ENCODE data around the gene SETD7. TPM values are rescaled to one million over a fixed set of nuclear protein-coding genes. Genes with fewer than 3 reads are reported as not detected.

SETD7 gene
- total RNA-seq, 1 donor from 2014 or later, result 11.9 TPM

DNA sequence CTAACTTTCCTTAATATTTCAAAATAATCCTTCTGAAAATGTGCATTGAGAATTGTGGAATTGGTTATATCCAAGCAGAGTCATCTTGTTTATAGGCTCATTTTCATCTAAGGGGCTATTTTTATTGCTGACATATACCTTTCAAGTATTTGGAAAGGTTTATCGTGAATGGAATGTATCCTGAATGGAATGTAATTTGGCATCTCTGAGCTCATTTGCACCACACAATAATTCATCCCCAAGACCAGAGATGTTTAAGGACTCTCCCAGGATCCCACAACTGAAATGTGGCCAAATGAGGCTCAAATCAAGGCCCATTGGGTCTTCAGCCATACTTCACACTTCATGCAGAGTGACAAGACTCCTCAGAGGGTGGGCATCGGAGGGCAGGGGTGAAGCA is 7.5 kb upstream of the SETD7 start:
- TF ChIP-seq, protein P1, sequence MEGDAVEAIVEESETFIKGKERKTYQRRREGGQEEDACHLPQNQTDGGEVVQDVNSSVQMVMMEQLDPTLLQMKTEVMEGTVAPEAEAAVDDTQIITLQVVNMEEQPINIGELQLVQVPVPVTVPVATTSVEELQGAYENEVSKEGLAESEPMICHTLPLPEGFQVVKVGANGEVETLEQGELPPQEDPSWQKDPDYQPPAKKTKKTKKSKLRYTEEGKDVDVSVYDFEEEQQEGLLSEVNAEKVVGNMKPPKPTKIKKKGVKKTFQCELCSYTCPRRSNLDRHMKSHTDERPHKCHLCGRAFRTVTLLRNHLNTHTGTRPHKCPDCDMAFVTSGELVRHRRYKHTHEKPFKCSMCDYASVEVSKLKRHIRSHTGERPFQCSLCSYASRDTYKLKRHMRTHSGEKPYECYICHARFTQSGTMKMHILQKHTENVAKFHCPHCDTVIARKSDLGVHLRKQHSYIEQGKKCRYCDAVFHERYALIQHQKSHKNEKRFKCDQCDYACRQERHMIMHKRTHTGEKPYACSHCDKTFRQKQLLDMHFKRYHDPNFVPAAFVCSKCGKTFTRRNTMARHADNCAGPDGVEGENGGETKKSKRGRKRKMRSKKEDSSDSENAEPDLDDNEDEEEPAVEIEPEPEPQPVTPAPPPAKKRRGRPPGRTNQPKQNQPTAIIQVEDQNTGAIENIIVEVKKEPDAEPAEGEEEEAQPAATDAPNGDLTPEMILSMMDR (IDR thresholded peaks at IDR 0.05; ENCODE audit: unreplicated experiment), result no peak
- H3K27ac Mint-ChIP-seq, result no peak overlapping the region
- H3K27me3 Mint-ChIP-seq, result peaks cover 6% of the 10 kb centered on the region
- H3K9me3 Mint-ChIP-seq (ENCODE audit: low read depth), result no peaks in the 10 kb centered on the region
- H3K36me3 Mint-ChIP-seq (ENCODE audit: insufficient read depth), result no peaks in the 10 kb centered on the region
- DNase-seq (ENCODE audit: low spot score, unreplicated experiment), result no peak
- H3K4me1 Mint-ChIP-seq (ENCODE audit: low read depth), result peaks cover 19% of the 10 kb centered on the region
- H3K4me3 Mint-ChIP-seq (ENCODE audit: low read depth), result no peak overlapping the region

DNA sequence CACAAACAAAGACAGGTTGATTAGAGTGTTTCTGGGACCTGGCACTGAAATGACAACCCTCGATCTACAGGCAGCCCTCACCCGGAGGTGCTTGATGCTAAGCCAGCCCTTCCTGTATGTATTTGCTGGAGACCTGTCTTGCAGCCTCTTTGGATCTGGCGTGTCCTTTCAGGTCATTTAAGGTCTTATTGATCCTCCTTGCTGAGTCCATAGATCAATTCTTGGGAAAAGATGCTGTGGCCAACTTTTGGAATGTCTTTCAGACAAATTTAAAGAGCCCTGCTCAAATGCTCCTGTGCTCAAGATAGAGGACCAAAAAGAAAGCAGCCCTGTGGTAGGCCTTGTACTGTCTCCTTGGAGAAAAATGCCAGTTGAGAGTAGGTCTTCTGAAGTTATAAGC is 6.8 kb upstream of the SETD7 start:
- no peaks in the 10 kb centered on the region for H3K9me3 Mint-ChIP-seq (ENCODE audit: low read depth)
- H3K36me3 Mint-ChIP-seq (ENCODE audit: insufficient read depth), result no peaks in the 10 kb centered on the region
- TF ChIP-seq, protein P1 (IDR thresholded peaks at IDR 0.05; ENCODE audit: unreplicated experiment), result no peak
- no peak overlapping the region for H3K27ac Mint-ChIP-seq
- H3K4me3 Mint-ChIP-seq (ENCODE audit: low read depth), result no peak overlapping the region
- H3K4me1 Mint-ChIP-seq (ENCODE audit: low read depth), result peaks cover 25% of the 10 kb centered on the region
- peaks cover 12% of the 10 kb centered on the region for H3K27me3 Mint-ChIP-seq
- DNase-seq (ENCODE audit: low spot score, unreplicated experiment), result no peak

DNA sequence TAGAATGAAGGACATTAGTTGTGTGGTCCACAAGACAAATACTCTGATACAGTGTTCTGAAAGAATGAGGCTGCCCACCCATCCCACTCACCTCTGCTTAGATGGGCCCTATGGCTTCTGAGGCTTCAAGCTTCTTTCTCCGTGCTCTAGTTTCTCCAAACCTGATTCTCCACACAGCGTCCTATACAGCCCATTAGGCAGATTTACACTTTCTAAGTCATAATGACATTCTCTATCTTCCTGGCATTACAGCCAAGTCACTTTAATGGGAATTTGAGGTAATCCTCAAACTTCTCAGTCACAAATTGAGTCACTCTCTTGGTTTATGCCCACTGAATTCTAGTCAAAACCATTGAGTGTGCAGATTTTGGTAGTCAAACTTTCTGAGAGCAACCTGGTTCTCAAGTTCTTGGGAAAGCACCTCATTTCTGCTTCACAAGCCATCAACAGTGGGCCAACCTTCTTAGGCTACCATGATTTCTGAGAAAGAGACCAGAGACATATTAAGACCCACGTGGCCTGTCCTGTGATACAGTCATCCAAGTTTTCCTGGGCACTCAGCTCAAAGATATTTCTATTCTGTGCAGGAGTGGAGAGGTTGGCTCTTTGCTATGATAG is 6.2 kb upstream of the SETD7 start:
- Mint-ChIP-seq H3K36me3 (ENCODE audit: insufficient read depth) (no peaks in the 10 kb centered on the region), H3K4me3 (ENCODE audit: low read depth) (no peak overlapping the region), H3K4me1 (ENCODE audit: low read depth) (peaks cover 31% of the 10 kb centered on the region), H3K27me3 (peaks cover 19% of the 10 kb centered on the region), H3K9me3 (ENCODE audit: low read depth) (no peaks in the 10 kb centered on the region), H3K27ac (no peak overlapping the region)
- TF ChIP-seq, protein P1 (IDR thresholded peaks at IDR 0.05; ENCODE audit: unreplicated experiment), result no peak
- DNase-seq (ENCODE audit: low spot score, unreplicated experiment), result no peak

DNA sequence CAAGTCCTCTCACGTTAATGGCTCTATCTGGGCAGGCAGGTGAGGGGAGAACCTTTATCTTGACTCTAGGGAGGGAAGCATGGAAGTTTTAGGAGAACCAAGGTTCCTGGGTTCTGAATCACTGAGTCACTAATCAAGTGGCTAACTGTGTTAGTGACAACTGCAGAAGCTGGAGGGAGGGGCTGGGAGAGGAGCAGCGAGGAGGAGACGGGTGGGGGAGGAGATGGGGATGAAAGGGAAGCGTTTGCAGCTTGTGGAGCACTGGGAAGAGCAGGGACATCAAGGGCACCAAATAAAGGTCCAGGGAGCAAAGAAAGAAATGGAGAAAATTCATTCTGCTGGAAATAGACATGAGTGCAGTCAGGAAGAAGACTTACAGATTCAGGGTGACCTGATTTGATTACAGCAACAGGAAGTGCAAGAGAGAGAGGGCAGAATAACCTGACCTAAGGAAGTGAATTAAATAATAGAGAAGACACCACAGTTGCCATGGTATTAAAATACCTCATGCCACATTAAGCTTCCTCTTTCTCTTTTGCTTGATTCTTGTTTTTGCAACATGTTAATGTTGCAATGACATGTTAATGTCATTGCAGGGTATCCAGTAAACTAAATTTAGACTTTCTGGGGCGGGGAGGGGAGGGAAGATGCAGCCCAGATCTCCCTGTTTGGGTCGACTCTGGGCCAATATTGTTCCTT is 4.5 kb upstream of the SETD7 start:
- H3K4me1 Mint-ChIP-seq (ENCODE audit: low read depth), result peaks cover 33% of the 10 kb centered on the region
- no peaks in the 10 kb centered on the region for H3K36me3 Mint-ChIP-seq (ENCODE audit: insufficient read depth)
- H3K9me3 Mint-ChIP-seq (ENCODE audit: low read depth), result no peaks in the 10 kb centered on the region
- no peak overlapping the region for H3K4me3 Mint-ChIP-seq (ENCODE audit: low read depth)
- DNase-seq (ENCODE audit: low spot score, unreplicated experiment), result no peak
- H3K27me3 Mint-ChIP-seq, result peaks cover 22% of the 10 kb centered on the region
- H3K27ac Mint-ChIP-seq, result no peak overlapping the region
- TF ChIP-seq, protein P1 (IDR thresholded peaks at IDR 0.05; ENCODE audit: unreplicated experiment), result no peak

DNA sequence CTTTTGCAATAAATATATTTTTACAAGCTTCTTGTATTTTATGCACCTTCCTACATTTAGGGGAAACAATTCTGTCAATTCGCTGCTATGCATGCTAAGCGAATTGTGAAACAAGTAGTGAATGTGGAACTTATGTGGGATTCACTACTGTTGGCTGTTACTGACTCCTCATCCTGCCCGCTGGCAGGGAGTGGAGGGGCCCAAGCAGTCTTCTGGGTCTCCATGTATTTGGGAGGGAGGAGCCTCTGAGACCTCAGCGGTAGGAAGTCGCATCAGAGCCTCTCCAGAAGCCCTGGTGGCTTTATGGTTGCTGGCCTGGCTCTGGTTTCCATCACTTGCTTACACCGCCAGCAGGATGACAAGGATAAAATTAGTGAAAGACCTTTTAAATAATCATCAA is 3.7 kb upstream of the SETD7 start:
- Mint-ChIP-seq H3K4me3 (ENCODE audit: low read depth) (no peak overlapping the region), H3K27ac (no peak overlapping the region), H3K4me1 (ENCODE audit: low read depth) (peaks cover 38% of the 10 kb centered on the region), H3K36me3 (ENCODE audit: insufficient read depth) (no peaks in the 10 kb centered on the region), H3K27me3 (peaks cover 22% of the 10 kb centered on the region), H3K9me3 (ENCODE audit: low read depth) (no peaks in the 10 kb centered on the region)
- TF ChIP-seq, protein P1 (IDR thresholded peaks at IDR 0.05; ENCODE audit: unreplicated experiment), result no peak
- DNase-seq (ENCODE audit: low spot score, unreplicated experiment), result no peak
